MM.1S (cell line): ENCODE data around the gene TNS2.

ENCODE experiments used
- DNase-seq: peaks from one replicate; pipeline ENCODE4 v3.0.0-alpha.2; 2015
- H2AFZ ChIP-seq: fragments of 300-600 bp; sonication (generic); 2 replicates; pipeline ENCODE4 v1.6.0; 2016; ENCODE audit warnings: antibody characterized with exemption, low read length
- H3F3A ChIP-seq: fragments of 300-600 bp; sonication (generic); 2 replicates; pipeline ENCODE4 v1.6.1; 2016; ENCODE audit warnings: mild to moderate bottlenecking, antibody characterized with exemption, low read length, moderate library complexity, mixed read lengths; ENCODE audit not compliant: insufficient read depth
- H3K27ac ChIP-seq: fragments of 300-600 bp; sonication (generic); 2 replicates; pipeline ENCODE4 v1.5.1; 2016; ENCODE audit warnings: mild to moderate bottlenecking, low read length
- H3K27me3 ChIP-seq: fragments of 300-600 bp; sonication (generic); replicated peaks from 2 replicates; pipeline ENCODE4 v1.6.0; 2016; ENCODE audit warnings: low read length; ENCODE audit not compliant: insufficient read depth
- H3K36me3 ChIP-seq: fragments of 300-600 bp; sonication (generic); replicated peaks from 2 replicates; pipeline ENCODE4 v1.6.1; 2016; ENCODE audit warnings: mild to moderate bottlenecking, low read length, mixed read lengths; ENCODE audit not compliant: insufficient read depth
- H3K4me1 ChIP-seq: fragments of 300-600 bp; sonication (generic); 2 replicates; pipeline ENCODE4 v1.6.1; 2016; ENCODE audit warnings: low read length, mixed read lengths
- H3K4me2 ChIP-seq: fragments of 300-600 bp; sonication (generic); 2 replicates; pipeline ENCODE4 v1.6.0; 2016; ENCODE audit warnings: low read depth, low read length
- H3K4me3 ChIP-seq: fragments of 300-600 bp; sonication (generic); 2 replicates; pipeline ENCODE4 v1.5.1; 2016; ENCODE audit warnings: low read length, mixed read lengths
- H3K79me2 ChIP-seq: fragments of 300-600 bp; sonication (generic); 2 replicates; pipeline ENCODE4 v1.6.1; 2016; ENCODE audit warnings: mixed run types, low read length, mixed read lengths
- H3K9ac ChIP-seq: fragments of 300-600 bp; sonication (generic); 2 replicates; pipeline ENCODE4 v1.6.1; 2016; ENCODE audit warnings: low read length, mixed read lengths
- H3K9me2 ChIP-seq: fragments of 300-600 bp; sonication (generic); replicated peaks from 2 replicates; pipeline ENCODE4 v1.6.1; 2016; ENCODE audit warnings: mild to moderate bottlenecking, low read length, mixed read lengths; ENCODE audit not compliant: insufficient read depth
- H3K9me3 ChIP-seq: fragments of 300-600 bp; sonication (generic); replicated peaks from 2 replicates; pipeline ENCODE4 v1.6.1; 2016; ENCODE audit warnings: mild to moderate bottlenecking, low read length, mixed read lengths; ENCODE audit not compliant: insufficient read depth
- H4K20me1 ChIP-seq: fragments of 300-600 bp; sonication (generic); 2 replicates; pipeline ENCODE4 v1.6.1; 2016; ENCODE audit warnings: mild to moderate bottlenecking, low read length, moderate library complexity, mixed read lengths; ENCODE audit not compliant: insufficient read depth
- EZH2 ChIP-seq: fragments of 300-600 bp; sonication (generic); optimal IDR thresholded peaks from 2 replicates; pipeline ENCODE3; 2017; ENCODE audit warnings: low read depth, mild to moderate bottlenecking, antibody characterized with exemption, low read length, mixed read lengths
- EZH2phosphoT487 ChIP-seq: fragments of 300-600 bp; sonication (generic); IDR thresholded peaks from 2 replicates; pipeline ENCODE4 v1.6.1; 2018; ENCODE audit warnings: antibody characterized with exemption, low read length
- TF ChIP-seq, protein P1 (sequence below): fragments of 300-600 bp; sonication (generic); IDR thresholded peaks from 2 replicates; pipeline ENCODE4 v1.5.1; 2016; ENCODE audit warnings: antibody characterized with exemption, low read length, mixed read lengths

The TNS2 gene

DNA sequence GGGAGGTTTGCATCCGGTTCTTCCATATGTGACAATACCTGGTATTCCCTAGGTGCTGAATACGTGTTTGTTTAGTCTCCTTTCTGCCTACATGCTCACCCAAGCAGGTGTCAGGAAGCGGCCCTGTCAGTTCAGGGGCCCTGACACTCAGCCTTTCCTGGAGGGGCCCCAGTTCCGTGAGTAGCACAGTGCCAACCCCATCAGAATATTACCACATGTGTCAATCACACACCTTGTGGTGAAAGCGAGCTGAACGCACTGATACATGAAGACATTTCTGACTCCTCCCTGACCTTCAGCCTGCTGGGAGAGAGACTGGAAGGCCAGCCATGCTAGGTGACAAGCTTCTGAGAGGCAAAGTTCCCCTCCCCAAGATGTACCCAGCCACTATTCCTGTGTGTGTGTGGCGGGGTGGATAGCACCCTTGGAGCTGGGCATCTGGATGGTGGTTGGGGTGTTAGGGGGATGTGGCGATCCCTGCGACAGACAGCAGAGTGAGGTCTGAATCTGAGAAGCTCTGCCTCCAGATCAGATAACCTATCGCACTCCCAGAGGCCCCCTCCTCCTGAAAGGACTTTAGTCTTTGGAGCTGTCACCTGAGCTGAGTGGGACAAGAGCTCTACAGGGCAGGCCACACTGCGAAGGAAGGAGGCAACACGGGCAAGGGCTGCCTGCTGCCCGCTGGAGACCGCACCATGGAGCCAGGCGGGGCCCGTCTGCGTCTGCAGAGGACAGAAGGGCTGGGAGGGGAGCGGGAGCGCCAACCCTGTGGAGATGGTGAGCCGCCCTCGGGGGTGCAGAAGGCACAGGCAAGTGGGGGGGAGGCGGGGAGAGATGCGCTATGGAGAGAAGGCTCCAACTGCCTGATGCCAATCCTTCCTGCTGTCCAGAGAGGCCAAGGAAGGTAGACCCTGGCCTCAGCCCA lies 53.3 kb downstream of the TNS2 start, which contains the start of gene SOAT2:
TSS of gene SOAT2 (plus strand) at position 604 of the 925 bp plus-strand sequence. CDS start at position 696, 92 bp downstream.
- Histone ChIP-seq H3K27me3 (no peaks in the 10 kb centered on the region), H3K36me3 (no peaks in the 10 kb centered on the region), H3K4me3 (no peak within 1 kb of the TSS), H3K4me1 (peaks cover 40% of the 10 kb centered on the region), H3K27ac (peak within 1 kb of the TSS; percentile 73), H2AFZ (peak within 1 kb of the TSS; percentile 69), H3K9ac (peak within 1 kb of the TSS; percentile 3; the same call in 1 of the 2 replicates), H3K9me3 (no peaks in the 10 kb centered on the region), H3K9me2 (no peaks in the 10 kb centered on the region), H3K79me2 (no peaks in the 10 kb centered on the region), H3K4me2 (peak within 1 kb of the TSS; percentile 48), H3F3A (peaks cover 26% of the 10 kb centered on the region), H4K20me1 (no peaks in the 10 kb centered on the region)
- TF ChIP-seq, protein P1, sequence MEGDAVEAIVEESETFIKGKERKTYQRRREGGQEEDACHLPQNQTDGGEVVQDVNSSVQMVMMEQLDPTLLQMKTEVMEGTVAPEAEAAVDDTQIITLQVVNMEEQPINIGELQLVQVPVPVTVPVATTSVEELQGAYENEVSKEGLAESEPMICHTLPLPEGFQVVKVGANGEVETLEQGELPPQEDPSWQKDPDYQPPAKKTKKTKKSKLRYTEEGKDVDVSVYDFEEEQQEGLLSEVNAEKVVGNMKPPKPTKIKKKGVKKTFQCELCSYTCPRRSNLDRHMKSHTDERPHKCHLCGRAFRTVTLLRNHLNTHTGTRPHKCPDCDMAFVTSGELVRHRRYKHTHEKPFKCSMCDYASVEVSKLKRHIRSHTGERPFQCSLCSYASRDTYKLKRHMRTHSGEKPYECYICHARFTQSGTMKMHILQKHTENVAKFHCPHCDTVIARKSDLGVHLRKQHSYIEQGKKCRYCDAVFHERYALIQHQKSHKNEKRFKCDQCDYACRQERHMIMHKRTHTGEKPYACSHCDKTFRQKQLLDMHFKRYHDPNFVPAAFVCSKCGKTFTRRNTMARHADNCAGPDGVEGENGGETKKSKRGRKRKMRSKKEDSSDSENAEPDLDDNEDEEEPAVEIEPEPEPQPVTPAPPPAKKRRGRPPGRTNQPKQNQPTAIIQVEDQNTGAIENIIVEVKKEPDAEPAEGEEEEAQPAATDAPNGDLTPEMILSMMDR = no peak
- TF ChIP-seq EZH2 (no peak), EZH2phosphoT487 (no peak)
- peak; percentile 93 for DNase-seq

- Histone ChIP-seq H3K4me3 (no peak overlapping the region), H3K4me2 (peak overlapping the region; percentile 48), H3K27me3 (no peaks in the 10 kb centered on the region), H2AFZ (peak overlapping the region; percentile 69), H3K79me2 (no peaks in the 10 kb centered on the region), H3K9me2 (no peaks in the 10 kb centered on the region), H4K20me1 (no peaks in the 10 kb centered on the region), H3K27ac (peak overlapping the region; percentile 73; the same call in 1 of the 2 replicates), H3K9ac (peak overlapping the region; percentile 3; the same call in 1 of the 2 replicates), H3K36me3 (no peaks in the 10 kb centered on the region), H3K4me1 (peaks cover 33% of the 10 kb centered on the region), H3K9me3 (no peaks in the 10 kb centered on the region), H3F3A (peaks cover 23% of the 10 kb centered on the region; the same call in 1 of the 2 replicates)
- TF ChIP-seq, protein P1 = no peak
- TF ChIP-seq EZH2 = no peak
- no peak for TF ChIP-seq EZH2phosphoT487
- peak; percentile 80 for DNase-seq
Observed at GRCh38 chr12:53103860-53104305, 54.0 kb downstream of the TNS2 start.

DNA sequence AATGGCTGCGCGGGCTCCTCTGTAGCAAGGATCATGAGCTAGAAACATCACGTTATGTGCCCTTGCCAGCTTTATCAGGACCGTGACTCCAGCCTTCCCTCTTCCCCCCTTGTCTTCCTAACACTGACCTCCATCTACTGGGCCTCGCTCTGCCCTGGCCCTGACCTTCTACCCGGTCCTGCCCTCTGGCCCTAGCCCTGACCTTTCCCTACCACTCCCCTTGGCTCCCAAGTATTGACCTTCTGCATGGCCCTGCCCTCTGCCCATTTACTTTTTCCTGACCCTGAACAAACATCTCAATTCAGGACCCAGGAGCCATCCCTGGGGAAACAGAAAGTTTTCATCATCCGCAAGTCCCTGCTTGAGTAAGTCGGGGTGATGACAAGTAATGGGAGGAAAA lies 55.4 kb downstream of the TNS2 start:
- no peak overlapping the region for H2AFZ ChIP-seq
- TF ChIP-seq, protein P1 = no peak
- TF ChIP-seq EZH2phosphoT487 (no peak), EZH2 (no peak)
- no peak overlapping the region for H3K4me3 ChIP-seq
- H3F3A ChIP-seq = peaks cover 23% of the 10 kb centered on the region; the same call in 1 of the 2 replicates
- no peak overlapping the region for H3K9ac ChIP-seq
- no peak overlapping the region for H3K4me2 ChIP-seq
- no peaks in the 10 kb centered on the region for H3K9me3 ChIP-seq
- H3K27ac ChIP-seq = no peak overlapping the region
- H4K20me1 ChIP-seq = no peaks in the 10 kb centered on the region
- H3K79me2 ChIP-seq = no peaks in the 10 kb centered on the region
- no peaks in the 10 kb centered on the region for H3K36me3 ChIP-seq
- H3K4me1 ChIP-seq = peaks cover 28% of the 10 kb centered on the region
- no peaks in the 10 kb centered on the region for H3K9me2 ChIP-seq
- no peak for DNase-seq
- no peaks in the 10 kb centered on the region for H3K27me3 ChIP-seq
